Activated CD4-positive, alpha-beta T cell treated with anti-CD3 and anti-CD28 coated beads, Interleukin-2, amount 50 U/mL, for 16 hours (primary cell): ENCODE data around the gene TTC39A.
"Not testable (repeated sequence)": the region's sequence is repeated elsewhere in the genome, so short reads cannot be mapped to it uniquely, and the experiment has no call there.

ENCODE experiments used
- DNase-seq: peaks from one replicate; pipeline ENCODE4 v3.0.0-alpha.2; 2020

The TTC39A gene

GRCh38 chr1:51336004-51336403 lies 5.6 kb upstream of the TTC39A start:
- DNase-seq, result no peak

GRCh38 chr1:51331206-51332100 lies 1.1 kb upstream of the TTC39A start:
- no peak for DNase-seq

DNA sequence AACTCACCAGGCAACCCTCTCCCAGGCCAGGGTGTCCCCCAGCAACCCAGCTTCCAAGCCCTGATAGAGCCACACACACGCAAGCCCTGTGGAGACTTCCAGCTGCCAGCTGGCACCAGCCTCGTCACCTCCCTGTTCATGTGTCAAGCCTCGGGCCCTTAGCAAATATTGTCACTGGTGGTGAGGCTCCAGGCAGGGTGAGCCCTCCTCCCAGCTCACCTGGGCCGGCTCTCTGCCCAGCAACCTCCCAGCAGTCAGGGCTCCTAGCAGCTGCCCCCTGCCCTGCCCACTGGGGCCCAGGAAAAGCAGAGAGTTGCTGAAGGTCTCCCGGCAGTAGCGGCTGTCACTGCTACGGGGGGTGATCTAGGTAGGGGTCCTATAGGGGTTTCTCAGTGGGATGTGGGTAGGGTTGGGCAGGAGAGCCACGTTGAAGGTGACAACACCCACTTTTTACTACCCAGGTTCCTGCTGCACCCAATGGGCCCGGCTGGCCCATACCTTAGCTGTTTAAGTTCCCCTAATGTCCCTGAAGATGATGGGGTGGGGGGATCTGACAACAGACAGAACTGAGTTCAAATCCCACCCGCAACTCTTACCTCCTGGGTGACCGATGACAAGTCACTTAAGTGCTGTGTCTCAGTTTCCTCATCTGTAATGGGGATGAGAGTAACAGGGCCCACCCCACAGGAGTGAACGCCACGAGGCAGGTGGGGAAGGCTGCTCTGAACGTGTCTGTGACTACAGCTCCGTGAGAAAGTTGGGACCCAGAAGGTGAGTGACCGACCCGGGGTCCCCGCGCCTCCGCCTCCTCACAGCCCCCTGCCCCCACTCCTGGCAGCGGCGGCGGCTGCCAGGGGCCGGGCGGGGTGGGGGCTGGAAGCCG lies 678 bp downstream of the TTC39A start:
- DNase-seq, result no peak

GRCh38 chr1:51328926-51329325 lies 1.4 kb downstream of the TTC39A start:
- DNase-seq, result no peak

- no peak for DNase-seq
Observed at GRCh38 chr1:51328279-51328678, 2.1 kb downstream of the TTC39A start.

DNA sequence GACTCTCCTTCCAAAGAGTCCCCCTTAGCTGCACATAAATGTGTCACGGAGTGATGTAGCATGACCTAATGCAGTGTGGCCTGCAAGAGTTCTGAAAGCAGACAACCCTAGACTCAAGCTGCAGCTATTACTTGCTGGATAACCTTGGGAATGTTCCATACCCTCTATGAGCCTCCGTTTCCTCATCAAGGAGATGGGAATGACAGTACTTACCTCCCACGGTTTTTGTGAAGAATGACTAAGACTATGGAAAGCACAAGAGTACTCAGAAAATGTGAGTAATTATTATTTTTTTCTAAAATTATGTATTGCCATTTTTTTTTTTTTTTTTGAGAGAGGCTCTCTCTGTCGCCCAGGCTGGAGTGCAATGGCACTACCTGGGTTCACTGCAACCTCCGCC lies 3.0 kb downstream of the TTC39A start:
- no peak for DNase-seq

- DNase-seq, result no peak
Observed at GRCh38 chr1:51326839-51327238, 3.5 kb downstream of the TTC39A start.

DNA sequence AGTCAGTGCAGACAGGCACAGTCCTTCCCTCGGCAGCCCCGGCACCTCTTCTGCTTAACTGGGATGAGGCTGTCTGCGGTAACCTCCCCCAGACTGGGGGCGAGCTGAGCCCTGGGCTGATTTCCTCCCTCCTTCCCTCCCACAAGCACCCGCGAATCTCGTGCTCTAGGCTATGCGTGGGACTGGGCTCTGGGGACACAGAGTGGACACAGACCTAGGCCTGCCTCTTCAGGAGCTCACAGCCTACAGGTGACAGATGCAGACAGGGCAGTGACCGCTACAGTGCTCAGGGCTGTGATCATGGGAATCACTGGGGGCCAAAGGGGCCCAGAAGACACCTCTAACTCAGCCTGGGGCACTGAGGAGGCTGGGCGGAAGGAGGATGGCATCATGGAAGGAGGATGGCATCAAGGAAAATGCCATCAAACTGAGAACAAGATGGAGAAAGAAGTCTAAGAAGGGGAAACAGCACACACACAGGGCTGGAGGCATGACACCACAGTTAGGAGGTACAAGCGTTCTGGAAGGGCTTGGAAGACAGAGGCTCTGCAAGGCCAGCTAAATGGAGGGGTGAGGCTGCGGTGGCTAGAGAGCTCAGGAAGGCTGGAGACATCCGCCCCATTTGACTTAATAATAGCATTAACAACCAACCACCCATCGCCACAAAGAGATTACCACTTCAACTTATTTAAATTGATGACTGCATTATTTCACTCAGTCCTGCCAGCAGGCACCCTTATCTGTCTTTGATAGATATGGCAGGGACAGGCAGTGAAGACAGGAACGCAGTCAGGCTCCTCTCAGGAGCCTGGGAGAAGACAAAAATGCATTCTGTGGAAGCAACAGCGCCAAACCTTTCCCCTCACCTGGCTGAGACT lies 4.2 kb downstream of the TTC39A start:
- no peak for DNase-seq

DNA sequence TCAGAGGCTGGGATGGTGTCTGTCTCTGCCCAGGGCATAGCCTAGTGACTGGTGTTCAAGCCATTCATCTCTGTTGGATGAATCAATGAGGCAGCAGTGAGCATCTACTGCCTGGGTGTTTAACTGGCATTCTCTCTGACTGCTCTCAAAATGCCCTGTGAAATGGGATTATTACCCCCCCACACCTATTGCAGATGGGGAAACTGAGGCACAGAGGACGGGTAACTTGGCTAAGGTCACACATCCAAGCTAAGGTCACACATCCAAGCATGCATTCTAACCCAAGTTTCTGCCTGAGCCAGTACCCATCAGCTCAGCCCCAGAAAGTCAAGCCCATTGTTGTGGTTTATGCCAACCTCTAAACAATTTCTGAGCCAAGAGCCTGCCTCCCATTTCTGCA lies 5.0 kb downstream of the TTC39A start:
- no peak for DNase-seq

DNA sequence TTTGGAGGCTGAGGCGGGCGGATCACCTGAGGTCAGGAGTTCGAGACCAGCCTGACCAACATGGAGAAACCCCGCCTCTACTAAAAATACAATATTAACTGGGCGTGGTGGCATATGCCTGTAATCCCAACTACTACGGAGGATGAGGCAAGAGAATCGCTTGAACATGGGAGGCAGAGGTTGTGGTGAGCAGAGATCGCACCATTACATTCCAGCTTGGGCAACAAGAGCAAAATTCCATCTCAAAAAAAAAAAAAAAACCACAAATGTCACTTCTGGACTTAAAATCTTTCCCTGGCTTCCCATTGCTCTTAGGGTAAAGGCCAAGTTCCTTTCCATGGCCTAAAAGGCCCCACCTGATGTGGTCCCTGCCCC lies 5.4 kb downstream of the TTC39A start:
- not testable (repeated sequence) for DNase-seq

DNA sequence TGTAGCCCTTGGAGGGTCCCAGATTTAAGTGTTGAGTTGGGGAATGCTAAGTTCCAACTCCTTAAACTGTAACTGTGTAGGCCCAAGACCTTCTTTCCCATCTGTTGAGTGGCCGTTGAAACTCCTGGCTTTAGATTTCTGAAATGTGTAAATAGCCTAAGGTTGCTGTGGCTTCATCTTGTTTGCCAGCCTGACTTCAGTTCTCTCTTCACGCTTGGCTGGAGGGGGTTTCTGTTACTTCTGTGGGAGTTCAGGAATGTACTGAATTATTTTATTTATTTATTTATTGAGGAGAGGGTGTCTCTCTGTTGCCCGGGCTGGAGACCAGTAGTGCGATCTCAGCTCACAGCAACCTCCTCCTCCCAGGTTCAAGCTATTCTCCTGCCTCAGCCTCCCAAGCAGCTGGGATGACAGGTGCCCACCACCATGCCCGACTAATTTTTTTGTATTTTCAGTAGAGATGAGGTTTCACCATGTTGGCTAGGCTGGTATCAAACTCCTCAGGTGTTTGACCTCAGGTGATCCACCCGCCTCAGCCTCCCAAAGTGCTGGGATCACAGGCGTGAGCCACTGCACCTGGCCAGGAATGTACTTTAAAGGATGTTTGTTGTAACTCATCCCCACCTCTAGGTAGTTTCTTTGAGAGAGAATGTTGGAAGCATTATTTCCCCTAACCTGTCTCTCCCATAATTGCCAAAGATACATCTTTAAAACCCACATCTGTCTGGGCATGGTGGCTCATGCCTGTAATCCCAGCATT lies 5.9 kb downstream of the TTC39A start:
- DNase-seq, result no peak

GRCh38 chr1:51323778-51324177 lies 6.6 kb downstream of the TTC39A start:
- DNase-seq, result no peak

DNA sequence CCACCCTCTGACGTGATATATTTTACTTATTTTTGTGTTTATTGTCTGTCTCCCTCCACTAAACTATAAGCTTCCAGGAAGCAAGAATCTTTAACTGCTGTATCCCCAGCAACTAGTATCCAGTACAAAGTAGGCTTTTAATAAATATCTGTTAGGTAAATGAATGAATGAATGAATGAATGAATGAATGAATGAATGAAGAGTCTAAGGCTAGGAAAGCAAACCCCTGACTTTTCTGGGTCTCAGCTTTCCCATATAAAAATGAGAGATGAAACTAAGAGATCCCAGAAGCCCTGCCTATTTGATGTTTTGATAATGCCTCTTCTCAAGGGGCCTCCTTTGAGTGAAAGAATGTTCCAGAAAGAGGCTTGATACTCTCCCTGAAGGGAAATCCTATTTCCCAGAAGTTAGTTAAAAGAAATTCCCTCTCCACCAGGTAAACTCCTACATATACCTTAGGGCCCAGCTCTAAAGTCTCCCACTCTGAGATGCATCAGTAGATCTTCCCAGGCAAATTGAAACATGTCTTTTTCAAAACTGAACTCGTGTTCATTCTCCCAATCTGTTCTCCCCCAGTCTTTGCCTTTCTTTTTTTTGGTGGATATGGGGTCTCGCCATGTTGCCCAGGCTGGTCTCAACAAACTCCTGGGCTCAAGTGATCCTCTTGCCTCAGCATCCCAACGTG lies 7.8 kb downstream of the TTC39A start:
- no peak for DNase-seq

DNA sequence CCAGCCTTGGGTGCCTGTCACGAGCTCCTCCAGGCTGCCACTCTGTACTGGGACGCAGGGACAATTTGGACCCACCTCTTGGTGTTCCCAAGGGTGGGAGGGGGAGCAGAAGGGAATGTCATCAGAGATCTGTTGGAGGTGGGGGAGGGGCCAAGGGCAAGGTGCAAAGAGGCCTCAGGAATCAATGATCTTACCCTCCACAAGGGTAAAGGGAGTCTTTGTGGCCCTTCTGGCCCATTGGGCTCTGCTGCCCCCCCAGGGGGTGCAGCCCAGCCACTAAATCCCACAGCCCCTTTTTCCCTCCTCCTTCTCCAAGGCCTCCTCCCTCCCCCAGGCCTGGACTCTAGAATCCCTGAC lies 8.5 kb downstream of the TTC39A start:
- DNase-seq, result no peak

GRCh38 chr1:51320967-51321923 lies 9.1 kb downstream of the TTC39A start:
- no peak for DNase-seq

GRCh38 chr1:51317798-51318197 lies 12.6 kb downstream of the TTC39A start:
- DNase-seq, result no peak

- DNase-seq, result no peak
Observed at GRCh38 chr1:51316846-51317120, 13.6 kb downstream of the TTC39A start.

GRCh38 chr1:51316113-51316845 lies 14.1 kb downstream of the TTC39A start:
- DNase-seq, result peak; percentile 22

DNA sequence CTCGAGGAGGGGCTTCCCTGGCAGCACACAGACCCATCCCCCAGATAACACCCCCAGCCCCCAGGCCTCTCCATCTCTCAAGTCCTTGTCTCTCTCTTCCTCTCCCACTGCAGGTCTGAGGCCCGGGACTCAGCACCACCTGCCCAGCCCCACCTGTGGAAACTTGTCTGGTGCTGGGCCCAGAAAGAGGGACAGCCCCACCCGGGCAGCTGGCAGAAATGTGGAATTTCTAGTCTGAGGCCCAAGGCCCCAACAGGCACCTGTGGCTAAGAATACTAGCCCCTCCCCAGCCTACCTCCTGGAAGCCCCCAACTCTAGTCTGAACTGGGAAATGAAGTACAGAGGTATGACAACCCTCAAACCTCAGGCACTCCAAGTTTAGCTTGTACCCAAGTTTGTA lies 15.4 kb downstream of the TTC39A start:
- DNase-seq, result no peak
